Fibroblast of lung (primary cell): ENCODE measurements around the gene STARD5.

Source experiments
- CTCF ChIP-seq, 2 donors: IDR thresholded peaks in 1 of 2; conservative IDR thresholded peaks in 1 of 2; 1 replicate in 1 of 2; 2 replicates in 1 of 2; pipeline ENCODE4 v1.5.1; 2011 to 2012; ENCODE audit warnings: low read length in 2 of 2, control low read depth in 1 of 2, inconsistent platforms in 1 of 2, low read depth in 1 of 2, mild to moderate bottlenecking in 1 of 2
- EZH2 ChIP-seq: IDR thresholded peaks from 2 replicates; pipeline ENCODE4 v1.5.1; 2012; ENCODE audit warnings: low read length, control low read depth, mild to moderate bottlenecking; ENCODE audit errors: missing control alignments

- TF ChIP-seq EZH2 (no peak), CTCF (conservative IDR thresholded peaks at IDR 0.05 in 1 of 2, IDR thresholded peaks at IDR 0.05 in 1 of 2; ENCODE audit: low read depth in 1 of 2, low read length in 2 of 2) (no peak)
These were observed 15.4 kb upstream of the STARD5 start for GRCh38 chr15:81339321-81339720.
